Activated CD4-positive, alpha-beta memory T cell treated with anti-CD3 and anti-CD28 coated beads for 36 hours (primary cell): ENCODE results near the gene CHD9. TPM values are rescaled to one million over a fixed set of nuclear protein-coding genes. Genes with fewer than 3 reads are reported as not detected.
A peak's percentile ranks its signal among the peaks of the same experiment; 100 is the strongest.
"Not testable (repeated sequence)": the region's sequence is repeated elsewhere in the genome, so short reads cannot be mapped to it uniquely, and the experiment has no call there.

Experiments
- CTCF ChIA-PET: fragments of 350-600 bp; sonication (Branson Sonifier 250); formaldehyde crosslinking; loops from one replicate; lab custom pipeline; 2021; ENCODE audit warnings: antibody characterized with exemption, inconsistent platforms; lab: Charles Lee
- POLR2A ChIA-PET: fragments of 350-600 bp; sonication (Branson Sonifier 250); formaldehyde crosslinking; loops from one replicate; lab custom pipeline; 2021; ENCODE audit warnings: antibody characterized with exemption; lab: Charles Lee
- DNase-seq: peaks from one replicate; pipeline ENCODE4 v3.0.0-alpha.2; 2020
- H3K27ac Mint-ChIP-seq: one replicate; pipeline ENCODE4 v1.8.0; 2021; ENCODE audit warnings: mixed read lengths
- H3K27me3 Mint-ChIP-seq: one replicate; pipeline ENCODE4 v1.8.0; 2021; ENCODE audit warnings: mixed read lengths
- H3K36me3 Mint-ChIP-seq: one replicate; pipeline ENCODE4 v1.8.0; 2021; ENCODE audit warnings: mixed read lengths
- H3K4me1 Mint-ChIP-seq: one replicate; pipeline ENCODE4 v1.8.0; 2021; ENCODE audit warnings: low read depth, mixed read lengths
- H3K4me3 Mint-ChIP-seq: one replicate; pipeline ENCODE4 v1.8.0; 2021; ENCODE audit warnings: mild to moderate bottlenecking, mixed read lengths
- H3K9me3 Mint-ChIP-seq: one replicate; pipeline ENCODE4 v1.8.0; 2021; ENCODE audit warnings: mixed read lengths
- intact Hi-C: fragments of 100-400 bp; cut with micrococcal nuclease; formaldehyde crosslinking; loops from one replicate; pipeline ENCODE4 v1.15.1; 2023
- total RNA-seq, 2 experiments: library from RNA; stranded (reverse); gene quantifications; one replicate each; pipeline ENCODE4 v1.2.3, GENCODE V29; 2021

The CHD9 gene
- total RNA-seq, 2 experiments from 2014 or later, result 15.0 to 15.5 TPM

DNA sequence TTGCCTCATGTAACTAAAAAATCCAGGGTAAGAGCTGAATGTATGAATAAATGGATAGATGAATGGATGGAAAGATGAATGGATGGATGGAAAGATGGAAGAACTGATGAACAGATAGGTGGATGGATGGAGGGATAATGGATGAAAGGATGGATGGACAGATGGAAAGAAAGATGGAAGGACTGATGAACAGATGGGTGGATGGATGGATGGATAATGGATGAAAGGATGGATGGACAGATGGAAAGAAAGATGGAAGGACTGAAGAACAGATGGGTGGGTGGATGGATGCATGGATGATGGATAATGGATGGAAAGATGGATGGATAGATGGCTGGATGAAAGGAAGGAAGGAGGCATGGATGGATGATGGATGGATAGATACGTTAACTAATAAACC, 14.0 kb upstream of the CHD9 start:
- Mint-ChIP-seq H3K9me3 (no peaks in the 10 kb centered on the region), H3K36me3 (no peaks in the 10 kb centered on the region), H3K4me1 (no peaks in the 10 kb centered on the region), H3K27ac (no peak overlapping the region), H3K27me3 (peaks cover 6% of the 10 kb centered on the region), H3K4me3 (no peak overlapping the region)
- POLR2A ChIA-PET, result no interaction called here
- intact Hi-C loops, result no loop called here
- CTCF ChIA-PET, result no interaction called here
- DNase-seq, result no peak

DNA sequence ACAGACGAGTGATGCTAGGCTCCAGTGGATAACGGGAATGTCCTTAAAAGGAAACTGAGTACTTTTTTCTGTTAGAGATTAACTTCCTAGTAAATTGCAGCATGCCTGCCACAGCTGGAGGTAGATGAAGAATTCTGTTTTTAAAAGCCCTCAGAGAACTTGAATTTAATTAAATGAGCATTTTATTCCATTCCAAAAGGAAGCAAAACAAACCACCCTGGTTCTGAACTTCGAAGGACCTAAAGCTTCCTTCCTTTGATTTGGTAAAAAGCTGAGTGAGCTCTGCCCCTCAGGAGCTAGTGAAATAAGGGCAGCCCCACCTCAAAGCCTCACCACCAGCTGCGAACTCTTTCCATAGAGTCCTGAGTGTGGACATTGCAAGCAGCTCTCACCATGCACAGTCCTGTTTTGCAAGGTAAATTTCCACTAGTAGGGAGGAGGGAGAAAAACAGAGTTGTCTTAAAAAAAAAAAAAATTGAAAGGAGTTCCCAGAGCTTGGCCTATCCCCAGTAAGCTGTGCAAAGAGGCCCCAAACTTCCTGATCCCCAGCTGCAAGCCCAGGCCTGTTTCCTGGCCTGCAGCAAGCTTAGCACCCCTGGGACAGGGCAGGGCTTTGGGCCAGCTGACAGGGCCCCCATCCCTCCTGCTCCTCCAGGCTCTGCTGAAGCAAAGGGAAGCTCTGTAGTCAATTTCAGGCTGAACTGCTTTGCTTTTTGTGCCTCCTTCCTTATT, 13.3 kb upstream of the CHD9 start:
- intact Hi-C loops, result no loop called here
- no peak for DNase-seq
- H3K27ac Mint-ChIP-seq, result no peak overlapping the region
- CTCF ChIA-PET, result no interaction called here
- H3K4me3 Mint-ChIP-seq, result no peak overlapping the region
- H3K36me3 Mint-ChIP-seq, result no peaks in the 10 kb centered on the region
- peaks cover 4% of the 10 kb centered on the region for H3K27me3 Mint-ChIP-seq
- POLR2A ChIA-PET, result no interaction called here
- no peaks in the 10 kb centered on the region for H3K9me3 Mint-ChIP-seq
- H3K4me1 Mint-ChIP-seq, result no peaks in the 10 kb centered on the region

DNA sequence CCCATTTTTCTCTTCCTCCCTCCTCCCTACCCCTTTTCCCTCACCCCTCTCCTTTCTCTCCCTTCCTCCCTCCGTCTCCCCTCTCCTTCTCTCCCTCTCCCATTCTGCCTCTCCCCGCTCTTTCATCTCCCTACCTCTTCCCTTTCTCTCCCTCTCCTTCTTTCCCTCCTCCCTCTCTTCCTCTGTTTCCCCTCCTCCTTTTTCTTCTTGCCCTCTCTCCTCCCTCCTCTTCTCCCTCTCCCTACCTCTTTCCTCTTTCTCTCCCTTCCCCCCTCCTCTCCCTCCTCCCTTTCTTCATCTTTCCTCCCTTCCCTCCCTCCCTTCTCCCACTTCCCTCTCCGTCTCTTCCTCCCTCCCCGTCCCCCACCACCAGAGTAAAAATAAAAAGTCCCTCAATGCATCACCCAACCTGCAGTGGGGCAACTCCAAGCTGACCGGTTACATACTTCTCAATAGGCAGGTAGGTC, 12.5 kb upstream of the CHD9 start:
- POLR2A ChIA-PET, result no interaction called here
- no peaks in the 10 kb centered on the region for H3K4me1 Mint-ChIP-seq
- H3K4me3 Mint-ChIP-seq, result no peak overlapping the region
- intact Hi-C loops, result no loop called here
- H3K36me3 Mint-ChIP-seq, result no peaks in the 10 kb centered on the region
- peaks cover 9% of the 10 kb centered on the region for H3K27me3 Mint-ChIP-seq
- H3K27ac Mint-ChIP-seq, result no peak overlapping the region
- no peaks in the 10 kb centered on the region for H3K9me3 Mint-ChIP-seq
- DNase-seq, result no peak
- CTCF ChIA-PET, result no interaction called here

DNA sequence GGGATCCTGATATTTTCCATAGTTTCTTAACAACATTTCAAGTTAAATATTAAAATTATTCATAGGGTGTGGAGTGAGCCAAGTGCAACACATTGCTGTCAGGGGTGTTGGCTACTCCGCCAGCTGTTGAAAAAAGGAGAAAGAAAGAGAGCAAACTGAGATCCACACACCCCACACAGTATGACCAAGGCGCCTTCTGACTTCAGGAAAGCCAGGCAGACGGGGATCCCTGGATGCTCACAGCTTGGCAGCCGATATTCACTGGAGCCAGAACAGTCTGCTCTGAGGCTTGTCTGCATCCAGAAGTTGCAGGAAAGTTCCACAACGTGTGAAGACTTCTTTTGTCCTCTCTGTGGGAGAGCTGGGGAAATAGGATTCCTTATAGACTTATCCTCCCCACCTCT, 11.4 kb upstream of the CHD9 start:
- Mint-ChIP-seq H3K27me3 (peaks cover 9% of the 10 kb centered on the region), H3K4me1 (no peaks in the 10 kb centered on the region), H3K27ac (no peak overlapping the region), H3K4me3 (no peak overlapping the region), H3K36me3 (no peaks in the 10 kb centered on the region), H3K9me3 (no peaks in the 10 kb centered on the region)
- CTCF ChIA-PET, result no interaction called here
- DNase-seq, result no peak
- POLR2A ChIA-PET, result no interaction called here
- intact Hi-C loops, result no loop called here

DNA sequence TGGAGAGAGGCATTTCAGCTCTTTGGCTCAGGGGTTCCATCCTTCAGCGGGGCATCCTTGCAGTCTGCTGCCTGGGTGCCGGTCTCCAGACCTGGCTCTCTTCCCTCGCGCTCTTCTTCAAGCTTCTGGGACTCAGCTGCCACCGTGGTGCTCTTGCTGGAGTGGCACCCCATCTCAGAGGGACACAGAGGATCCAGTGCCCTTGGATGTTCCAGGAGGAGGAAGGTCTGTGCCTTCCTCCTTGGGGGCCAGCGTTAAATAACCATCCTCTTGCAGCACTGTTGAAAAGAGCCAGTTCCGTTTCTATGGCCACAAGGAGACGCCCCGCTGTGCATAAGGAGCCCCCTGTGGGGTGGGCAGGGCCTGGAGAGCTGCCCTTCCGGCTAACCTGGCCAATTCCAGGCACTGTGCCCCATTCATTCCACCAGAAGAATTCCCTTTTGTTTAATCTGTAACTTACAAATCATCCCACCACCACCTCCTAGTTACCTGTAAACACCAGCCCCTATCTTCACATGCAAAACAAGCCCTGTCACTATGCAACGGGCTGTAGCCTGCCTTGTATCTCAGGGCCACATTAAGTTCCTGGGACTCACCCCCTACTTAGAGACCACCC, 10.7 kb upstream of the CHD9 start:
- Mint-ChIP-seq H3K27me3 (peaks cover 9% of the 10 kb centered on the region), H3K4me1 (no peaks in the 10 kb centered on the region)
- POLR2A ChIA-PET, result no interaction called here

DNA sequence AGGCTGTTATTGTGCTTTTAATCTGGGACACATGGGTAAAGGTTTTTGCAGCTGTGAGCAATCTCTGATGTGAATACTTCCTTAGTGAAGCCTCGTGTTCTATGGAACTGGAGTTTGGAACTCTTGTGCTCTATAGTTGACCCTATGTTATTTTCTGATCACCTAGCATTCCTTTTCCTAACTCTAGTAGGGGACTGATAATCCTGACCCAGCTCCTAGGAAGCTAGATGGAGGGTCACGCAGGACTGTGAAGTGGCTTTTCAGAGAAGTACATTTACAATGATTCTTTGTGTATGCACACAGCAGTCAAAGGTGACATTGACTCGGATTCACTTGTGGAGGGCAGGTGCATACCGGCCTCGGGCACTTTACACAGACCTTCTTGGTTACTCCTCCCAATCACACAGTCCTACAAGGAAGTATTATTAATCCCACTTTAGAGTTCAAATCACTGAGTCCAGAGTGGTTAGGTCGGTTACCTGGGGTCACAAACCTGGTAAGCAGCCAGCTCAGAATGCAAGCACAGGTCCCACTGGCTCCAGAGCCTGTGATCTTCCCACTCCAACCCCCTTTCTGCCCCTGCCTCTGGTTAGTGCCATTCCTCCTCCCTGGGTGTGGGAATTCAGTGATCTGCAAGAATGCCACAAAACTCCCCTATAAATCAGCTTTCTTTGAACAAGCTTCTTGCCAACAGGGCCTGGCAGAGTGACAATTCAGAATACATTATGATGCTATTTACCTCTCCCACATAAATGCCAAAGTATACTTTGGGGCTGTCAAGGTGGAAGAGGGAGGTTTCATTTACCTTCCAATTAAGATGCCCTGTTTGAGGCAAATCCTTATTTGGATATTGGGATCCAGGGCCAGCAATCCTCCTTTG, 9.2 kb upstream of the CHD9 start:
- H3K36me3 Mint-ChIP-seq, result no peaks in the 10 kb centered on the region
- intact Hi-C loops, result no loop called here
- H3K9me3 Mint-ChIP-seq, result no peaks in the 10 kb centered on the region
- H3K27ac Mint-ChIP-seq, result no peak overlapping the region
- CTCF ChIA-PET, result no interaction called here
- POLR2A ChIA-PET, result interaction anchor here (0.6 kb wide), 1 partner anchor 119 kb away, joined by 3 read pairs; no protein-coding TSS in a partner anchor
- no peak for DNase-seq
- H3K4me3 Mint-ChIP-seq, result no peak overlapping the region
- H3K4me1 Mint-ChIP-seq, result no peaks in the 10 kb centered on the region
- H3K27me3 Mint-ChIP-seq, result peaks cover 9% of the 10 kb centered on the region

More for the DNA sequence above, 10.7 kb upstream of the CHD9 start:
- no peak for DNase-seq
- CTCF ChIA-PET, result no interaction called here
- Mint-ChIP-seq H3K4me3 (no peak overlapping the region), H3K9me3 (no peaks in the 10 kb centered on the region), H3K36me3 (no peaks in the 10 kb centered on the region), H3K27ac (no peak overlapping the region)
- intact Hi-C loops, result no loop called here

DNA sequence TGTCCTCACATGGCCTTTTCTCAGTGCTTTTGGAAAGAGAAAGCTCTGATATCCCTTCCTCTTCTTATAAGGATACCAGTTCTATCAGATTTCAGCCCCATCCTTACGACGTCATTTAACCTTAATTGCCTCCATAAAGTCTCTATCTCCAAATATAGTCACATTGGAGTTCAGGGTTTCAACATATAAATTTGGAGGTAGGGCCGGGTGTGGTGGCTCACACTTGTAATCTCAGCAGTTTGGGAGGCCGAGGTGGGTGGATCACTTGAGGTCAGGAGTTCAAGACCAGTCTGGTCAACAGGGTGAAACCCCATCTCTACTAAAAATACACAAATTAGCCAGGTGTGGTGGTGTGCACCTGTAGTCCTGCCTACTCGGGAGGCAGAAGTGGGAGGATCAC, 7.3 kb upstream of the CHD9 start:
- POLR2A ChIA-PET, H3K27ac Mint-ChIP-seq, CTCF ChIA-PET, H3K27me3 Mint-ChIP-seq, H3K9me3 Mint-ChIP-seq, H3K36me3 Mint-ChIP-seq, H3K4me3 Mint-ChIP-seq, H3K4me1 Mint-ChIP-seq, intact Hi-C loops, DNase-seq: not testable (repeated sequence)

DNA sequence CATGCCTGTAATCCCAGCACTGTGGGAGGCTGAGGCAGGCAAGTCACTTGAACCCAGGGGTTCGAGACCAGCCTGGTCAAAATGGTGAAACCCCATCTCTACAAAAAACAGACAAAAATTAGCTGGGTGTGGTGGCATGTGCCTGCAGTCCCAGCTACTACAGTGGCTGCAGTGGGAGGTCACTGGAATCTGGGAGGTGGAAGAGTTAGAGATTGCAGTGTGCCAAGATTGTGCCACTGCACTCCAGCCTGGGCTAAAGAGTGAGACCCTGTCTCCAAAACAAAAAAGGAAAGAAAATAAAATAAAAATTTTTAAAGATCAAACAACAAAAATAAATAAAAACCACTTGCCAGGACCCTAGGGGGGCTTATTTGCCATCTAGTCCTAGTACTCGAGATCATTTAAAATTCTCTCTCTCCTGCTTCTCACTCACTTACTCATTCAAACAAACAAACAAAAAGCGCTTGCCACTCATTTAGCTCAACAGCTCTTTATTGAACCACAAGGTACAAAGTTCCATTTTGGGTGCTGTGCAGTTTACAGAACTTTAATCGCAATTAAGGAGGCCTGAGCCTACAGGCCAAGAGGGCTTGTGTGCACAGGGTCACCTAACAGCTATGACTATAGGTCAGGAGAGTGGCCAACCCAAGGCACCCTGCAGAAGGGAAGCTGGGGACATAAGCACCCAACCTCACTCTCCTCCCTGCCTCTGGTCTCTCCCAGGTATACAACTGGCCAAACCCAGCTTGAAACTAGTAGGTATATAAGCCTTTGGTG, 6.5 kb upstream of the CHD9 start:
- no peaks in the 10 kb centered on the region for H3K9me3 Mint-ChIP-seq
- no peak for DNase-seq
- H3K27ac Mint-ChIP-seq, result no peak overlapping the region
- no peak overlapping the region for H3K4me3 Mint-ChIP-seq
- H3K36me3 Mint-ChIP-seq, result no peaks in the 10 kb centered on the region
- peaks cover 5% of the 10 kb centered on the region for H3K4me1 Mint-ChIP-seq
- POLR2A ChIA-PET, result no interaction called here
- peaks cover 9% of the 10 kb centered on the region for H3K27me3 Mint-ChIP-seq
- intact Hi-C loops, result no loop called here
- CTCF ChIA-PET, result no interaction called here

DNA sequence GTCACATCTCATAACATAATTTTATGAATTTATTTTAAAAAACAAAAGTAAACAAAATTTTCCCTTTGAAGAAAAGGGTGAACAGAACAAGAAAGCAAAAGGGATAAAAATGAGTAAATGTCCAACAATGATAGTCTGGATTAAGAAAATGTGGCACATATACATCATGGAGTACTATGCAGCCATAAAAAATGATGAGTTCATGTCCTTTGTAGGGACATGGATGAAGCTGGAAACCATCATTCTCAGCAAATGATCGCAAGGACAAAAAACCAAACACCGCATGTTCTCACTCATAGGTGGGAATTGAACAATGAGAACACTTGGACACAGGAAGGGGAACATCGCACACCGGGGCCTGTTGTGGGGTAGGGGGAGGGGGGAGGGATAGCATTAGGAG, 3.5 kb upstream of the CHD9 start:
- intact Hi-C loops, result loop anchor here (10.0 kb wide), 1 partner anchor 384 kb away; the partner anchor contains the start of gene RBL2
- POLR2A ChIA-PET, H3K36me3 Mint-ChIP-seq, H3K4me3 Mint-ChIP-seq, CTCF ChIA-PET, H3K27ac Mint-ChIP-seq, DNase-seq, H3K9me3 Mint-ChIP-seq, H3K27me3 Mint-ChIP-seq: not testable (repeated sequence)
- H3K4me1 Mint-ChIP-seq, result peaks cover 16% of the 10 kb centered on the region

DNA sequence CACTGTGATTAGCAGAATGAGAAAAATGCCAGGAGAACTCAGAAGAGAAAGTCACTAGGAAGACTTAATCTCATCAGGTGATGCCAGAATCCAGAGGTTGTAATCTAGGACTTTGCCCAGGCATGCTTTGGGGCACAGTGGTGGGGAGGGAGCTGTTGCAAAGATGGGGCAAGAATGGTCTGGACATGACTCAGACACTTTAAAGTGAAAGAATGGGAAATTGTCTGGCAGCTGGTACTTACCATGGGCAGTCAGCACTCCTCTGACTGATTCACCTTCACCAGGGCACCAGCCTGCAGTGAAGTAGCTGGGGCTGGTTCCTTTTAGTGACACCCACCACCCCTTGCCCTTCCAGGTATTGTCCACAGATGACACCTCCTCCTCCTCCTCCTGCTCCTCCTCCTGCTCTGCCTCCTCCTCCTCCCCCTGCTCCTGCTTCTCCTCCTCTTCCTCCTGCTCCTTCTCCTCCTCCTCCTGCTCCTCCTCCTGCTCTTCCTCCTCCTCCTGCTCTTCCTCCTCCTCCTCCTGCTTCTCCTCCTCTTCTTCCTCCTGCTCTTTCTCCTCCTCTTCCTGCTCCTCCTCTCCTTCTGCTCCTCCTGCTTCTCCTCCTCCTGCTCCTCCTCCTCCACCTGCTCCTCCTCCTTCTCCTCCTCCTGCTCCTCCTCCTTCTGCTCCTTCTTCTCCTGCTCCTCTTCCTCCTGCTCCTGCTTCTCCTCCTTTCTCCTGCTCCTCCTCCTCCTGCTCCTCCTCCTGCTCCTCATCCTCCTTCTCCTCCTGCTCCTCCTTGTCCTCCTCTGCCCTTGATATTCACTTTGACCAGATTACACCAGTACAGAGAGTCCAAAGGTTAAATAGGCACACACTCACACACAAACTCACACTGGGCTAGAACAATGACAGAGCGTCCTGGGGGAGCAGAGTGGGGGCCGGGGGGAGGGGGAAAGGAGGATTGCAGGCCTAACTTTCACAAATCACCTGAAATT, 2.0 kb upstream of the CHD9 start, which contains the start of gene CHD9NB:
Gene CHD9NB (minus strand): TSS at position 379 of the 983 bp plus-strand sequence. CDS start 8,739 bp downstream, outside the sequence.
- CTCF ChIA-PET, result interaction anchor here (0.9 to 3.3 kb wide), 4 partner anchors 77 to 231 kb away, joined by 3 to 54 read pairs (median 4); no protein-coding TSS in a partner anchor
- Mint-ChIP-seq H3K4me1 (peaks cover 16% of the 10 kb centered on the region), H3K36me3 (no peaks in the 10 kb centered on the region), H3K9me3 (no peaks in the 10 kb centered on the region), H3K27ac (no peak within 1 kb of the TSS), H3K27me3 (no peaks in the 10 kb centered on the region), H3K4me3 (peak within 1 kb of the TSS; percentile 2)
- DNase-seq, result peak; percentile 30
- intact Hi-C loops, result loop anchor here (10.0 kb wide), 1 partner anchor 382 kb away; the partner anchor contains the start of gene RBL2
- POLR2A ChIA-PET, result no interaction called here
